SKM-1 (cell line): ENCODE measurements around the gene UBE2I.
A peak's percentile ranks its signal among the peaks of the same experiment; 100 is the strongest.

ENCODE experiments used
- DNase-seq: peaks from one replicate; lab custom pipeline; 2025; ENCODE audit not compliant: unreplicated experiment; lab: John Stamatoyannopoulos, UW

UBE2I gene

GRCh38 chr16:1341495-1342420 is 32.3 kb downstream of the UBE2I start:
- no peak for DNase-seq

GRCh38 chr16:1342526-1343427 is 33.3 kb downstream of the UBE2I start:
- DNase-seq = peak; percentile 99

DNA sequence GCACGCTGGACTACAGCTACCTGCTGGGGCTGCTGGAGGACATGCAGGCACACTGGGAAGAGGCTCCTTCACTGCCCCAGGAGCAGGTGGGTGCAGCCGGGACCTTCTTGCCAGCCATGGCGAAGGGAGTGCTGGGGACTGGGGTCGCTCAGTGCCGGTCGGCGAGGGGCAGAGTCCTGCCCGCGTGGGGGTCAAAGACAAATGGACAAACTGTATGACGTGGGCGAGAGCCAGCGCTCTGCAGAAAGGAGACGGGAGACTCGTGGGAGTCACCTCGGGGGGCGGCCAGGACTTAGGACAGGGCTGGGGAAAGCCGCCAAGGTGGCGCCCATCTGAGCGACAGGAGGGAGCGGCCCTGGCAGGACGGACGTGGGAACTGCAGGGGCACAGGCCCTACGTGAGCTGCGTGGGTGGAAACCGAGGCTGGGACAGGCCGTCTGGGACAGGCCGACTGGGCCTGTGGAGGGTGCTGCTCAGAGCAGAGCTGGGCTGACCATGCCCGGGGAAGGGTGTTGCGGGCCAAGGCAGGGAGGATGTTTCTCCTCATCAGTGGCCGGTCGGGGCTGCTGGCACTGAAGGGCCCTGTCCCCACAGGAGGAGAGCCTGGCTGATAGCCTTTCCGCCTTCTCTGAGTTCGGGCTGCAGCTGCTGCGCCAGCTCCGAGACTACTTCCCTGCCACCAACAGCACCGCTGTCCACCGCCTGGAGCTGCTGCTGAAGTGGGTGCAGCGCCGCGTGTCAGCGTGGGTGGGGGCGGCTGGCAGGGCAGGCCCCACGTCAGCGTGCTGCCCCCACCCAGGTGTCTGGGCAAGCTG is 34.2 kb downstream of the UBE2I start:
- no peak for DNase-seq

GRCh38 chr16:1344499-1344898 is 35.1 kb downstream of the UBE2I start:
- DNase-seq = no peak

DNA sequence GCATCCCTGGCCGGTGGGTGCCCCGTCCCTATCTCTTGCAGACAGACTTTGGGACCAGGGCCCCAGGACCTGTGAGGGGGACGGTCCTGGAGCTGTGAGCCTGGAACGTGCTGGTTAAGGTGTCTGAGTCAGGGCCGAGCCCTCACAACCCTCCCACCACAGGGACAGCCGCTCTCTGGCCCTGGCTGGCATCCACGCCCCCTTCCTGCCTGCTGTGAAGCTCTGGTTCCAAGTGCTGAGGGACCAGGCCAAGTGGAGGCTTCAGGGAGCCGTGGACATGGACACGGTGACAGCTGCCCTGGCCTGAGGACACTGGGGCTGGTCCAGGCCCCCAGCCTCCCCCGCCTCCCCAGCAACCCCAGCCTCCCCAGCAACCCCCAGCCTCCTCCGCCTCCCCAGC is 35.7 kb downstream of the UBE2I start:
- no peak for DNase-seq

- DNase-seq = no peak
These were observed 36.4 kb downstream of the UBE2I start for GRCh38 chr16:1345651-1346421.

DNA sequence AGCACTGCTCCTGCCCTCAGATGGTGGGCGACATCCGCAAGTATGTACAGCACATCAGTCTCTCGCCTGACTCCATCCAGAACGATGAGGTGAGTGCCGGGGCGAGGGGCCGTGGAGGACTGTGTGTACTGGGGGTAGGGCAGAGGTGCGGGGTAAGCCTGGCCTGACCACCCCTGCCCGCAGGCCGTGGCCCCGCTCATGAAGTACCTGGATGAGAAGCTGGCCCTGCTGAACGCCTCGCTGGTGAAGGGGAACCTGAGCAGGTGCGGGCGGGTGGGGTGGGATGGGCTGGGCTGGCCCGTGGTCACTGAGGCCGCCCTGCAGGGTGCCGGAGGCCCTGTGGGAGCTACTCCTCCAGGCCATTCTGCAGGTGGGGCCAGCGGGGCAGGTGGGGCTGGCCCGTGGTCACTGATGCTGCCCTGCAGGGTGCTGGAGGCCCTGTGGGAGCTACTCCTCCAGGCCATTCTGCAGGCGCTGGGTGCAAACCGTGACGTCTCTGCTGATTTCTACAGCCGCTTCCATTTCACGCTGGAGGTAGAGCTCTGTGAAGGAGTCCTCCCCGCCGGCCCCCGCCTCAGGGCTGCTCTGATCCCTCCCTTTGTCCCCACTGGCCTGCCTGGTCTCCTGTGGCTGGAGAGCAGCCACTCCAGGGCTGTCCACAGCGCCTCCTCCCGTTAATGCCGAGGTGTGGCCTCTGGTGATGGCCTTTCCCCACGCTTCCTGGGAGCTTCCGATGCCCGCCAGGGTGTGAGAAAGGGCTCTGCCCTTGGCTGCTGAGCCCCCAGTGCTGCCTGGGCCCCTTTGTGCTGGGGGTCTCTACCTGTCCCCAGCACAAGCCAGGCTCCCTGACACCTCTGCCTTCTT is 37.2 kb downstream of the UBE2I start:
- DNase-seq = no peak

- DNase-seq = no peak
These were observed 37.9 kb downstream of the UBE2I start for GRCh38 chr16:1347286-1347855.

- DNase-seq = no peak
These were observed 38.5 kb downstream of the UBE2I start for GRCh38 chr16:1347962-1348361.

DNA sequence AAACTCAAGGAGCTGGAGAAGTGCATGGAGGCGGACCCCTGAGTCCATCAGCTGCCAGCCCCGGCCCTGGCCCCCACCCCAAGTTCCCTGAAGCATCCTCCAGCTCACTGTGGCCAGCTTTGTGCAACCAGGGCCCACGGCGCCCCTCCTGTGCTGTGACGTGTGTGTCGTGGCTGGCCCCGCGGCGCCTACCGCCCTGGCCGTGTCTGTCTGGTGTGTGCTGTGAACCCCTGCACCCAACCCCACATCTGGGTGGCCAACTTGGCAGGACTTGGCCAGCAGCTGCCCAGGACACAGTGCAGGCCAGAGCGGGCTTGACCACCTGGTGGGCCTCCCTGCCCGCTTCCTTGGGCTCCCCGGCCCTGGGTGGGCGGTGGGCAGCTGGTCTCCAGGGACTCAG is 39.0 kb downstream of the UBE2I start:
- no peak for DNase-seq

DNA sequence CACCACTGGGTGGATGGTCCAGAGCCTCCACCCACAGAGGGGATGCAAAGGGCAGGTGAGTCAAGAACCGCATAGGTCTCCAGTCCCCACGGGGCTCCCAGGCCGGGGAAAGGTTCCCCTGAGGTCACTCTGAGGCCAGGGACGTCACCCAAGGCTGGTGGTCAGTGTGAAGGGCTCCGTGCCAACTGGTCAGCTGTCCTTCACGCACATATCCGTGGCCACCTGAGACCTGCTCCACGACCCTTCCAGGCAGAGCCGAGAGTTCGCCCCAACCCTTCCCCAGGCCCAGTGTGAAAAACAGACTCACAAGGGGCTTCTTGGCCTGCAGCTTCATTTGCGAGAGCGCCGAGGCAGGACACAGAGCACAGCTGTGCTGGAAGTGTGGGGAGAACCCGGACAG is 39.5 kb downstream of the UBE2I start:
- DNase-seq = no peak

GRCh38 chr16:1349351-1349750 is 39.9 kb downstream of the UBE2I start:
- no peak for DNase-seq

DNA sequence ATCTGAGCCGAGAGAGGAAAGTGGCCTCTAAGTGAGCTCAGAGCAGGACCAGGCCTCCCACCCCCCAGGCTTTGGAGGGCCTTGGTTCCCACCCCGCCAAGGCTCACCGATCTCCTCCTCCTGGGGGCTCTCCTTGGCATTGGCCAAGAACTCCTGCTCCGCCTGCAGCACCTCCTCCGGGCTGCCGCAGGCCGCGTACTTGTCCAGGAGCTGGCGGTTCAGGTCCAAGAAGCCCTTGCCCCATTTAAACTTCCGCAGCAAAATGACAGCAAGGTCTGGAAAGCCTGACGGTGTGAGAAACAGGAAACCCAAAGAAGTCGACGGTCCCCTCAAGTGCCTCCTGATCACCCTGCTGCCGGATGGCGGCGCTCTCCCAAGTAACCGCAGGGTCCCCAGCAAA is 40.5 kb downstream of the UBE2I start:
- DNase-seq = no peak

DNA sequence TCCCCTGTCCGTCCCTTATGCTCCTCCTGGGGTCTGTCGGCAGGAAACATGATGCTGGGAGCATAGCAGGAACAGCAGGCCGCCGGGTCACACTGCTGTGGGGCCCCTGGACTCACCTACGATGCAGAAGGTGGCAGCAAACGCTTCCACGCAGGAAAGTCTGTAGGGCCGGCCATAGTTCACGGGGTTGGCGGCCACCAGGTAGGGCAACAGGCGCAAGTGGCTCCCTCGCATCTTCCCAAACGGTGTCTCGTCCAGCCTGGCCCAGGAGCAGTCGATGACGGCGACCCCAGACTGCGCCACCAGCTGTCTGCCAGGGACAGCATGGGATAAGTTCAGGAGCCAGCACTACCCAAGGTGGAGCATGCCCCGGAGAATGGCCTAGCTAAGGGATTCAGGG is 41.3 kb downstream of the UBE2I start:
- DNase-seq = no peak

- no peak for DNase-seq
These were observed 41.8 kb downstream of the UBE2I start for GRCh38 chr16:1351215-1351581.

DNA sequence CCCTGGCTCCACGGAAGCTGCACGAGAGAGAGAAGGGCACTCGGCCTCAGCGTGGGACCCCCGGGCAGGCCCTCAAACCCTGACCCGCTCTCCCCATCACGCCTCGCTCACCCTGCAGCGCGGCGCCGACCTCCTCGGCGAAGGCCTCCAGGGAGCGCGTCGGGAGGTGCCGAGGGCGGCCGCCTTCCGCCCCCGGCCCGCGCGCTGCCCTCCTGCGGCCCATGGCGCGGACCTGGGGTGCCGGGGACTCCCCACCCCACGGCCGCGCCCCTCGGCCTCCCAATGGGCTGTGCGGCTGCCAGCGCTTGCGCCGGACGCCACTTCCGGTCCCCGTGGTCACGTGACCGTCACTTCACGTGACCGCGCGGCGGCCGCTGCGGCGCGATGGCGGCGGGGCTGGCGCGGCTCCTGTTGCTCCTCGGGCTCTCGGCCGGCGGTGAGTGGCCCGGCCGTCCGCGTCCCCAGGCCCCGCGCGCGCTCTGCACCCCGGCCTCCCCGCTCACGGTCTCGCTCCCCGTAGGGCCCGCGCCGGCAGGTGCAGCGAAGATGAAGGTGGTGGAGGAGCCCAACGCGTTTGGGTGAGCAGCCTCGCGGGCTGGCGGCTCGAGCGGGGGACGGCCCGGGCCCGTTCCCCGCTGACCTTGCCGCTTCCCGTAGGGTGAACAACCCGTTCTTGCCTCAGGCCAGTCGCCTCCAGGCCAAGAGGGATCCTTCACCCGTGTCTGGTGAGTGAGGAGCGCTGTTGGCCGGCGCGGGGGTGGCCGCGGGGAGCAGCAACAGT is 42.3 kb downstream of the UBE2I start, which contains the start of the genes GNPTG and TSR3:
Gene GNPTG (plus strand): TSS at position 350 of the 781 bp plus-strand sequence. CDS start 35 bp downstream, at position 385.
Gene TSR3 (minus strand): TSS at position 297 of the 781 bp plus-strand sequence. CDS start 74 bp downstream, at position 223.
- peak; percentile 13 for DNase-seq

DNA sequence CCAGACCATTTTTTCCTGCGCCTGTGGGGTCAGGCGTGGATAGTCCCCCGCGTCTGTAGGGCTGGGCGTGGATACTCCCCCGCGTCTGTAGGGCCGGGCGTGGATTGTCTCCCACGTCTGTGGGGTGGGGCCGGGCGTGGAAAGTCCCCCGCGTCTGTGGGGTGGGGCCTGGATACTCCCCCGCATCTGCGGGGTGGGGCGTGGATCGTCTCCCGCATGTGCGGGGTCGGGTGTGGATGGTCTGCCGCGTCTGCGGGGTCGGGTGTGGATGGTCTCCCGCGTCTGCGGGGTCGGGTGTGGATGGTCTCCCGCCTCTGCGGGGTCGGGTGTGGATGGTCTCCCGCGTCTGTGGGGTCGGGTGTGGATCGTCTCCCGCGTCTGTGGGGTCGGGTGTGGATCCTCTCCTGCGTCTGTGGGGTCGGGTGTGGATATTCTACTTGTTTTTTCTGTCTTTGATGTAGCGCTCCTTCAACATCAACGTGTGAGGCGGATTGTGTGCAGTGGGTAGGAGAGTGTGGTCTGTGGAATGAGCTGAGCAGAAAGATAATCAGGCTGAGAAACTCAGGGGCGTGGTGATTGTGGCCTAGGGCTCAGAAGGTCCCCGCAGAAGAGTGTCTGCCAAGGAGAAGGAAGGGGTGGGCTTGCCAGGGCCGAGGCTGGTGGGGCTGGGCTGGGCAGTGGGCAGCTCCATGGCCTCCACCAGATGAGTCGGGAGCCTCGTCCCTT is 45.5 kb downstream of the UBE2I start:
- DNase-seq = no peak
